Measurements from ENCODE around the gene PRICKLE4. TPM values are rescaled to one million over a fixed set of nuclear protein-coding genes. Genes with fewer than 3 reads are reported as not detected.

Gene PRICKLE4
- total RNA-seq, result 1.9 and 2.3 TPM in 2 replicates
- long read RNA-seq, result 0 reads

DNA sequence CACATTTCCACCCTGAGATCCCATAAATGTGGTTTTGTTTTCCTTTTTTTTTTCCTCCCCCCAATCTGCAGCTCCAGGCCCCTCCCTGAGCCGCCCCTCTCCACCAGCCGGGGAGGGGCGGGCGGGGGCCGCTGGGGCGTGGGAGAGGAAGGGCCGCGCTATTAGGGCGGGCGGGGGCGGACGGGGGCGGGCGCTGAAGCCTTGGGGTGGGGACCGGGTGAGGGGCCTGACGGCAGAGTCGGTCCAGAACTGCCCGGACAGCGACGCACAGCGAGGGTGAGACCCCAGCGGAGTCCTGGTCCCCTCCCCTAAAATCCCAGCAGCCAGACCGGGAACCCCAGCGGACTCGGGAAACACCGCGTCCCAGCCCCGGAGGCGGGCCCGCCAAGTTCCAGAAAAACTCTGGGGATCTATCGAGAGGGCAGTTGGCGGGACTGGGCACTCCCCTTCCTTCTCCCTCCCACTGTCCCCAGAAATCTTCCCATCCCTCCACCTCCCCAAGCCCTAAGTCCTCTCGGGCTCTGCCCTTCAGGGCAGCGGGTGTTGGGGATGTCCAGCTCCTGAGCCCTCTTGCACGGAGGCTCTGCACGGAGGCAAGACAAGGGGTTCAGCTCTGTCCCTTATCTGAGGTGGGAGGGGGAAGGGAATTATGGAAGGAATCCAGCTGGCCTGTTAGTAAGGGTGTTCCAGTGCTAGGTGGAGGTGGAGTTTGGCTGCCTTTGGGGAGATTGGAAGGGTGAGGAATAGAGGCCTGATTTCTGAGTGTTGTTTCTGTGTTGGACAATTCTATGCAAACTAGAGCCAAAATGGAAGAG, at the start of gene PRICKLE4:
Gene PRICKLE4, plus strand, starts transcription at position 232 of the 815 bp plus-strand sequence. CDS start 2,692 bp downstream, outside the sequence.
- no peak for DNase-seq (ENCODE audit: extremely low spot score, unreplicated experiment)
- Mint-ChIP-seq H3K9me3 (ENCODE audit: unreplicated experiment) (no peaks in the 10 kb centered on the region), H3K4me3 (ENCODE audit: unreplicated experiment) (peak within 1 kb of the TSS; percentile 89), H3K36me3 (ENCODE audit: unreplicated experiment) (peaks cover 2% of the 10 kb centered on the region), H3K27ac (ENCODE audit: unreplicated experiment) (peak within 1 kb of the TSS; percentile 78), H3K4me1 (ENCODE audit: unreplicated experiment) (peaks cover 24% of the 10 kb centered on the region), H3K27me3 (ENCODE audit: unreplicated experiment) (no peaks in the 10 kb centered on the region)
- no peak for TF ChIP-seq CTCF (IDR thresholded peaks at IDR 0.05)

DNA sequence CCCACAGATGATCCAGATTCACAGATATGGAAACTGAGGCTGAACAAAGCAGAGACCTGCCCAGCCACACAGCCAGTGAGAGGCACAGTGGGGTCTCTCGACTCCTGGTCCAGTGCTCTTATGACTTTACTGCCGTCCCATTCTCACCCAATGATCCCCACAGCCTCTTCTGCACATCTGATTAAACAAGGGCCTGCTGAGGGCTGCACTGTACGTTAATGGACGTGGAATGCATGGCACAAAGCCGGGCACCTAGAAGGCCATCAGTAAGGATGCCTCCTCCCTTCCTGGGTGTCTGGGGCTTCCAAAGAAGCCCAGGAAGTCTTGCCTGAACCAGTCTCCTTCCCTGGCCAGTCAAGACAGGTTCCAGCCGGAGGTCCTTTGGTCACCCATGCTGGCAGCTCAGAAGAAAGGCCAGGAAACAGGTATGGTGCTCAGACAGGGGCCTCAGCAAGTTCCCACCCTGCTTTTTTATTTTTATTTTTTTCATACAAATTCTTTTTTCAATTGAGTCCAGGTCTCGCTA, 49.0 kb upstream of the PRICKLE4 start:
- H3K27me3 Mint-ChIP-seq (ENCODE audit: unreplicated experiment), result no peaks in the 10 kb centered on the region
- H3K4me3 Mint-ChIP-seq (ENCODE audit: unreplicated experiment), result no peak overlapping the region
- no peak overlapping the region for H3K27ac Mint-ChIP-seq (ENCODE audit: unreplicated experiment)
- H3K4me1 Mint-ChIP-seq (ENCODE audit: unreplicated experiment), result peaks cover 28% of the 10 kb centered on the region
- H3K9me3 Mint-ChIP-seq (ENCODE audit: unreplicated experiment), result no peaks in the 10 kb centered on the region
- no peaks in the 10 kb centered on the region for H3K36me3 Mint-ChIP-seq (ENCODE audit: unreplicated experiment)
- DNase-seq (ENCODE audit: extremely low spot score, unreplicated experiment), result no peak
- TF ChIP-seq CTCF (IDR thresholded peaks at IDR 0.05), result no peak

- TF ChIP-seq CTCF (IDR thresholded peaks at IDR 0.05), result no peak
- Mint-ChIP-seq H3K4me3 (ENCODE audit: unreplicated experiment) (peak overlapping the region; percentile 12), H3K27me3 (ENCODE audit: unreplicated experiment) (no peaks in the 10 kb centered on the region), H3K27ac (ENCODE audit: unreplicated experiment) (no peak overlapping the region), H3K36me3 (ENCODE audit: unreplicated experiment) (no peaks in the 10 kb centered on the region), H3K4me1 (ENCODE audit: unreplicated experiment) (peaks cover 28% of the 10 kb centered on the region), H3K9me3 (ENCODE audit: unreplicated experiment) (no peaks in the 10 kb centered on the region)
- DNase-seq (ENCODE audit: extremely low spot score, unreplicated experiment), result no peak
Measured at GRCh38 chr6:41732149-41732548, 48.4 kb upstream of the PRICKLE4 start.

GRCh38 chr6:41732591-41733359, 47.8 kb upstream of the PRICKLE4 start:
- Mint-ChIP-seq H3K4me1 (ENCODE audit: unreplicated experiment) (peaks cover 28% of the 10 kb centered on the region), H3K27me3 (ENCODE audit: unreplicated experiment) (no peaks in the 10 kb centered on the region), H3K36me3 (ENCODE audit: unreplicated experiment) (no peaks in the 10 kb centered on the region), H3K27ac (ENCODE audit: unreplicated experiment) (peak overlapping the region; percentile 94), H3K4me3 (ENCODE audit: unreplicated experiment) (peak overlapping the region; percentile 85), H3K9me3 (ENCODE audit: unreplicated experiment) (no peaks in the 10 kb centered on the region)
- TF ChIP-seq CTCF (IDR thresholded peaks at IDR 0.05), result no peak
- DNase-seq (ENCODE audit: extremely low spot score, unreplicated experiment), result no peak

GRCh38 chr6:41733360-41733706, 47.2 kb upstream of the PRICKLE4 start:
- no peak for DNase-seq (ENCODE audit: extremely low spot score, unreplicated experiment)
- H3K27ac Mint-ChIP-seq (ENCODE audit: unreplicated experiment), result peak overlapping the region; percentile 94

More at GRCh38 chr6:41733360-41733706, 47.2 kb upstream of the PRICKLE4 start:
- H3K4me3 Mint-ChIP-seq (ENCODE audit: unreplicated experiment), result peak overlapping the region; percentile 85
- H3K9me3 Mint-ChIP-seq (ENCODE audit: unreplicated experiment), result no peaks in the 10 kb centered on the region
- TF ChIP-seq CTCF (IDR thresholded peaks at IDR 0.05), result no peak
- H3K4me1 Mint-ChIP-seq (ENCODE audit: unreplicated experiment), result peaks cover 28% of the 10 kb centered on the region
- no peaks in the 10 kb centered on the region for H3K36me3 Mint-ChIP-seq (ENCODE audit: unreplicated experiment)
- H3K27me3 Mint-ChIP-seq (ENCODE audit: unreplicated experiment), result no peaks in the 10 kb centered on the region

All from osteocyte (in vitro differentiated cells).